IPS-11a (cell line): ENCODE data around the gene GPR83.
A peak's percentile ranks its signal among the peaks of the same experiment; 100 is the strongest.
"Not testable (repeated sequence)": the region's sequence is repeated elsewhere in the genome, so short reads cannot be mapped to it uniquely, and the experiment has no call there.

Experiments used
- H3K4me3 ChIP-seq: one replicate; pipeline ENCODE4 v1.5.1; 2013; ENCODE audit warnings: low read depth, low read length, control low read depth

The GPR83 gene

GRCh38 chr11:94400839-94401772 is at the start of gene GPR83:
Gene GPR83 (minus strand): TSS chr11:94401419. CDS start chr11:94401247, 172 bp downstream.
- H3K4me3 ChIP-seq: peak within 1 kb of the TSS; percentile 44

GRCh38 chr11:94450048-94450447 is 48.8 kb upstream of the GPR83 start:
- no peak overlapping the region for H3K4me3 ChIP-seq

- H3K4me3 ChIP-seq: no peak overlapping the region
Observed at GRCh38 chr11:94449437-94449836, 48.2 kb upstream of the GPR83 start.

- no peak overlapping the region for H3K4me3 ChIP-seq
Observed at GRCh38 chr11:94449029-94449428, 47.8 kb upstream of the GPR83 start.

- H3K4me3 ChIP-seq: no peak overlapping the region
Observed at GRCh38 chr11:94447149-94447548, 45.9 kb upstream of the GPR83 start.

DNA sequence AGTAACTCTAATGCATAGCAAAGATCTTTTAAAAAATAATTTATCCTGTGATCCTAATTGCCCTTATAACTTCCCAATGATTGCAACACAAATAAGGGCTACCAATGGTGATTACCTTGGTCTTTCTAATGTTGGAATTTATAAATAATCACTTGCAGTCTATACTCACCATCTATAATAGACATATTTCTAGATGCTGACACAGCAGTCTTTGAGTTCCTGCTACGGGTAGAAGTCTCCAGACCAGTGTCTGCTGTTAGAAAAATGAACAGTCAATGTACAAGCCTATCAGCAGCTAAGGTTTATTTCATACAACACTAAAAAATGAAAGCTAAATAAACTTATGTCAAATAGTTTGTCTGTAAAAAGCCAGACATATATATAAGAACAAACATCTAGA is 44.4 kb upstream of the GPR83 start:
- H3K4me3 ChIP-seq: no peak overlapping the region

- H3K4me3 ChIP-seq: no peak overlapping the region
Observed at GRCh38 chr11:94433049-94433448, 31.8 kb upstream of the GPR83 start.

DNA sequence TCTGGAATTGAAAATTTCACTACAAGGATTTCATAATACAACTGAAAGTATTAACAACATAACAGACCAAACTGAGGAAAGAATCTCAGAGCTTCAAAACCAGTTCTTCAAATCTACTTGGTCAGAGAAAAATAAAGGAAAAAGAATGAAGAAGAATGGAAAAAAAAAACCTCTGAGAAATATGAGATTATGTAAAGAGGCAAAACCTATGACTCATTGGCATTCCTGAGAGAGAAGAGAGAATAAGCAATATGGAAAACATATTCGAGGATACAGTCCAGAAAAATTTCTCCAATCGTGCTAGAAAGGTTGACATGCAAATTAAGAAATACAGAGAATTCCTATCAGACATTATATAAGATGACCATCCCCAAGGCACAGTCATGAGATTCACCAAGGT is 23.4 kb upstream of the GPR83 start:
- no peak overlapping the region for H3K4me3 ChIP-seq

- H3K4me3 ChIP-seq: no peak overlapping the region
Observed at GRCh38 chr11:94424011-94424410, 22.8 kb upstream of the GPR83 start.

DNA sequence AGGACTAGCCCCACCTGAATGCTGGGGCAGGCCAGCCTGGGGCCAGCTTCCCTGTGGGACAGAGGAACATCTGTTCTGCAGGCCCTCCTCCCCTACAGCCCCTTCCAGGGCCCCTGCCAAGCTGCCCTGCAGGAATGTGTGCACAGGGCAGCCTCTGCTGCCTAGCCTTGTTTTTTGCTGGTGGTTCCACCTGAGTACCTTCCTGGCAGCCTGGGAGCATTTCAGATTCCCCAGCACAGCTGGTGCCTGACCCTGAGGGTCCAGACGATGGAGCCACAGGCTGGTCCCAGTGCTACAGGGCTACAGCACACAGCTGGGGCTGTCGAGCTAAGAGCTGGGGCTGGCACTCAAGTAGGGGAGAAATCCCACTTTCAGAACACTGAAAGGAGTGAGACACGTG is 22.3 kb upstream of the GPR83 start:
- H3K4me3 ChIP-seq: no peak overlapping the region

- H3K4me3 ChIP-seq: no peak overlapping the region
Observed at GRCh38 chr11:94418123-94418765, 17.0 kb upstream of the GPR83 start.

- no peak overlapping the region for H3K4me3 ChIP-seq
Observed at GRCh38 chr11:94417386-94417987, 16.3 kb upstream of the GPR83 start.

DNA sequence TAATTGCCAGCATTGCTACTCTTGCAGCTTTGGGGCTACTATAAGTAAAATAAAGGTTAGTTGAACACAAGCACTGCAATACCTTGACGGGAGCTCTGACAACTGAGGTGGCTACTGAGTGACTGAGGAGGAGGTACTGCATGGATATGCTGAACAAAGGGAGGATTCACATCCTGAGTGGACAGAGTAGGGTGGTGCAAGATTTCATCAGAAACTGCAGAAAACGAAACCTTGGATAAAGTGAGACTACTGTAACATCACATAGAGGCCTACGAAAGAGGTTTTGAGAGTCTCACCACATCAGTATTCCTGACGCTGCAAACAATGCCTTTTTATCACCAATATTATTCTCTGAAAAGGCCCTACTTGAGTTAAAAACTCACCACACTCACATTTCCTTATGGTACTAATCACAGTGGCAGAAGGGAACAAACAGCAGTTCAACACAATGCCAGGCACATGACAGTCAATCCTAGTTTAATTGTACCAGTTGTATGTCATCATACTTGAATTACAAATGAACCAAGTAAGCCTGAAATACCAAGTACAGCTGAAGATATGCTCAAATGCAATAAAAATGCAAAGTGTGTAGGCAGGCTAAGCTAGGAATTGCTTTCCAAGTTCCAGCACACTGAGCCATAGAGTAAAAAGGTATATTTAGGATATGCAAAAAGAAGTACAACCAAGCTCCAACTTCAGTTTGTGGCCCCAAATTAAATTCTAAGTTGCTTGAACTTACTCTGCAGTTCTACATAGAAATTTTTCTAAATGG is 4.0 kb upstream of the GPR83 start:
- no peak overlapping the region for H3K4me3 ChIP-seq

- H3K4me3 ChIP-seq: no peak overlapping the region
Observed at GRCh38 chr11:94402355-94402754, 1.1 kb upstream of the GPR83 start.

DNA sequence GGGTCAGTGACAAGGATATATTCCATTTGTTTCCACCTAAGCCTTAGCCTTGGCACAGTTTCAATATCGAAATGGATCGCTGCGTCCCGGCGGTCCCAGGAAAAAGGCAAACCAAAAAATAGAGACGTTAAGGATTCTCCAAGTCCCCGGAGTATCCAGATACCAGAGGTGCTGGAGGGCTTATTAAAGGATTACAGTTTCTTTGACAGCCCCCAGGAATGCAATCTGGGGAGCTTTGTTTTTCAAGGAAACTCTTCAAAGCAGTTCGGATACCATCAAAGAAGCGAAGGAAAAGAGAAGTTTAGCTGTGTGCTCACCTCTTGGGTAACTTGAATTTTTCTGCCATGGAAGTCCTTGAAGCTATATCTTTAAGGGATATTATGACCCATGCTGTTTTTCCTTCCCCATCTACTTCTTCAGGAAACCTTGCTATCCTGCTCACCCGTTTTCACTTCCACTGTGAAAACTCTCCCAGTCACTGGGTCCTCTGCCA is 600 bp upstream of the GPR83 start:
- H3K4me3 ChIP-seq: peak overlapping the region; percentile 44

DNA sequence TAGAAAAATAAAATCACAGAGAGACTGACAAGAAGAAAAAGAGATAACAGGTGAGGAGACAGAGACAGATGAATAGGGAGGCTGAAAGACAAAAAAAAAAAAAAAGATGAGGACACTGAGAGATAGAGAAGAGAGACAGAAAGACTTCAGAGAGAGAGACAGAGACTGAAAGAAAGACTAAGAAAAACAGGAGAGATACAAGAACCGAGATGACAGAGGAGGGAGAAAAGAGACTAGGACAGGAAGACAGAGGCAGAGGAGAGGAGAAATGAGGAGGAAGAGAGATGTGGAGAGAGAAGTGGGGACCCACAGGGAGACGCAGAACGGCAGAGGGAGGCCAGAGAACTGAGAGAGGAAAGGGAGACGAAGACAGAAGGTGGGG is 771 bp downstream of the GPR83 start:
- no peak overlapping the region for H3K4me3 ChIP-seq

DNA sequence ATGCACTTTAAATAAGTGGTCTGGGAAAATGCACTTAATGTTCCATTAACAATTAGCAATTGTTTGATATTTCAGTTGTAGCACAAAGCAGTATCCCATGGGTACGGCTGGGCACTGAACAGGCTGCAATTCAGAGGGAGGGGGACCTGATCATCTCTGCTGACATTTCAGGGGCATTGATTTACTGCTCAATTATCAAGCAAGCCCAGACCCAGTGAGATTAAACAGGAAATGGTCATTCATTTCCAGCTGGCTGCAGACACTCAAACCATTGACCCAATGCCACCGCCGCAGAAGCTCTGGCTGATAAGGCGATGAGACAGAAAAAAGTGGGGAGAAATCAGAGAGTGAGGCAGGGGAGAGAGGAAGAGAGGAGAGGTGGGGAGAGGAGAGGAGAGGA is 1.2 kb downstream of the GPR83 start:
- no peak overlapping the region for H3K4me3 ChIP-seq

DNA sequence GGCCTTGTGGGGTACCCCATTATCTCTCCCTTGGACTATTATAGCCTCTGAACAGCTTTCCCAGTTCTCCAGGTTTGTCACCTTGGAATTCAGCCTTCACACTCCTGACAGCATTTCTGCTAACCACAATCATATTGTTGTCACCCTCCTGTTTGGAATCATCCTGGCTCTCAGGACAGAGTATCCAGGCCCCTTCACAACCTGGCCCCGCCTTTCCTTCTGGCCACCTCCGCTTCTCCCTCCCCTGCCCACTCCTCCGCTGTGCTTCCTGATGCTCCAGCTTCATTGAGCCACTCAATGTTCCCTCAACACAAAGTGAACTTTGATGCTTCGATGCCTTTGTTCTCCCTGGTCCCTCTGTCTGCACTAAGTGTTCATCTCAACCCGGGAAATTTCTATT is 3.1 kb downstream of the GPR83 start:
- H3K4me3 ChIP-seq: no peak overlapping the region

- no peak overlapping the region for H3K4me3 ChIP-seq
Observed at GRCh38 chr11:94396282-94396681, 4.9 kb downstream of the GPR83 start.

DNA sequence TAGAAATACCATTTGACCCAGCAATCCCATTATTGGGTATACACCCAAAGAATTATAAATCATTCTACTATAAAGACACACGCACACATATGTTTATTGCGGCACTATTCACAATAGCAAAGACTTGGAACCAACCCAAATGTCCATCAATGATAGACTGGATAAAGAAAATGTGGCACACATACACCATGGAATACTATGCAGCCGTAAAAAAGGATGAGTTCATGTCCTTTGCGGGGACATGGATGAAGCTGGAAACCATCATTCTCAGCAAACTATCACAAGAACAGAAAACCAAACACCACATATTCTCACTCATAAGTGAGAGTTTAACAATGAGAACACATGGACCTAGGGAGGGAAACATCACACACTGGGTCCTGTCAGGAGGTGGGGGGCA is 9.3 kb downstream of the GPR83 start:
- not testable (repeated sequence) for H3K4me3 ChIP-seq

- H3K4me3 ChIP-seq: no peak overlapping the region
Observed at GRCh38 chr11:94379613-94380012, 21.6 kb downstream of the GPR83 start.
